Measurements from ENCODE around the gene ADGRL1.

DNA sequence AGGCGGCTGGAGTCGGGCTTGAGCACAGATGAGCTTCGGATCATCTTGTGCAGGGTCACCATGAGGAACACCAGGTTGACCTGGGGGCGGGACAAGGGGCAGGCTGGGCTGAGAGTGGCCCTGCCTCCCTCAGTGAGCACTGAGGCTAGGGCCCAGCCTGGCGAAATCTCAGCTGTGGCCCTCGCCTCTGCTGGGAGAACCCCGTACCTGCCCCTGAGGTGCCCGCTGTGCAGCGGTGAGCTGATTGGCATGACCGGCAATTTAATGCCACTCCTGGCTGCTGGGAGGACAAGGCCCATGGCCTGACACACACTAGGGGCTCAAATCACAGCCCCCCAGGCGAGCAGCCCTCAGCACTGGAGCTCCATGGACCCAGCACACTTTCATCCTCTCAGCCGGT is 49.8 kb downstream of the ADGRL1 start:
- TF ChIP-seq, protein P1, sequence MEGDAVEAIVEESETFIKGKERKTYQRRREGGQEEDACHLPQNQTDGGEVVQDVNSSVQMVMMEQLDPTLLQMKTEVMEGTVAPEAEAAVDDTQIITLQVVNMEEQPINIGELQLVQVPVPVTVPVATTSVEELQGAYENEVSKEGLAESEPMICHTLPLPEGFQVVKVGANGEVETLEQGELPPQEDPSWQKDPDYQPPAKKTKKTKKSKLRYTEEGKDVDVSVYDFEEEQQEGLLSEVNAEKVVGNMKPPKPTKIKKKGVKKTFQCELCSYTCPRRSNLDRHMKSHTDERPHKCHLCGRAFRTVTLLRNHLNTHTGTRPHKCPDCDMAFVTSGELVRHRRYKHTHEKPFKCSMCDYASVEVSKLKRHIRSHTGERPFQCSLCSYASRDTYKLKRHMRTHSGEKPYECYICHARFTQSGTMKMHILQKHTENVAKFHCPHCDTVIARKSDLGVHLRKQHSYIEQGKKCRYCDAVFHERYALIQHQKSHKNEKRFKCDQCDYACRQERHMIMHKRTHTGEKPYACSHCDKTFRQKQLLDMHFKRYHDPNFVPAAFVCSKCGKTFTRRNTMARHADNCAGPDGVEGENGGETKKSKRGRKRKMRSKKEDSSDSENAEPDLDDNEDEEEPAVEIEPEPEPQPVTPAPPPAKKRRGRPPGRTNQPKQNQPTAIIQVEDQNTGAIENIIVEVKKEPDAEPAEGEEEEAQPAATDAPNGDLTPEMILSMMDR (conservative IDR thresholded peaks at IDR 0.05 in 1 of 2, IDR thresholded peaks at IDR 0.05 in 1 of 2; ENCODE audit: extremely low read depth in 1 of 2, insufficient read depth in 1 of 2, low read depth in 1 of 2, low read length in 2 of 2): no peak
- TF ChIP-seq EZH2 (IDR thresholded peaks at IDR 0.05; ENCODE audit: borderline replicate concordance, low read length): no peak

Data from mammary epithelial cell (primary cell).